HG03354 (cell line): ENCODE measurements around the gene KCNA1.

ENCODE experiments used
- ATAC-seq: cut with Tn5 transposase; IDR thresholded peaks from one replicate; pipeline ENCODE4 v1.9.1; 2021; ENCODE audit warnings: mild to moderate bottlenecking; ENCODE audit not compliant: unreplicated experiment, poor library complexity, severe bottlenecking

The KCNA1 gene

GRCh38 chr12:4958697-4959375 lies 49.1 kb downstream of the KCNA1 start:
- no peak for ATAC-seq

DNA sequence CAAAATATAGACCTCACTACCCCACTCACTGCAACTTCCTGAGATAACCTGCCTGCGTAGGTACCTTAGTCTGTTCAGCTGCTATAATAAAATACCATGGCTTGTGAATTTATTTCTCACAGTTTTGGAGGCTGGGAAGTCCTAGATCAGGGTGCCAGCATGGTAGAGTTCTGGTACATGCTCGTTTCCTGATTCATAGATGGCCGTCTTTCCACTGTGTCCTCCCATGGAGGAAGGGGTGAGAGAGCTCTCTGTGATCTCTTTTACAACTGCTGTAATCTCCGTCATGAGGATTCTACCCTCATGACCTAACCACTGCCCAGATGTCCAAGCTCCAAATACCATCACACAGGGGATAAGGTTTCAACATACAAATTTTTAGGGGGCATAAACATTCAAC lies 49.7 kb downstream of the KCNA1 start:
- no peak for ATAC-seq

- no peak for ATAC-seq
These were observed 50.3 kb downstream of the KCNA1 start for GRCh38 chr12:4960030-4960429.

GRCh38 chr12:4960547-4960946 lies 50.8 kb downstream of the KCNA1 start:
- ATAC-seq: no peak

- ATAC-seq: no peak
These were observed 51.6 kb downstream of the KCNA1 start for GRCh38 chr12:4961311-4961710.

DNA sequence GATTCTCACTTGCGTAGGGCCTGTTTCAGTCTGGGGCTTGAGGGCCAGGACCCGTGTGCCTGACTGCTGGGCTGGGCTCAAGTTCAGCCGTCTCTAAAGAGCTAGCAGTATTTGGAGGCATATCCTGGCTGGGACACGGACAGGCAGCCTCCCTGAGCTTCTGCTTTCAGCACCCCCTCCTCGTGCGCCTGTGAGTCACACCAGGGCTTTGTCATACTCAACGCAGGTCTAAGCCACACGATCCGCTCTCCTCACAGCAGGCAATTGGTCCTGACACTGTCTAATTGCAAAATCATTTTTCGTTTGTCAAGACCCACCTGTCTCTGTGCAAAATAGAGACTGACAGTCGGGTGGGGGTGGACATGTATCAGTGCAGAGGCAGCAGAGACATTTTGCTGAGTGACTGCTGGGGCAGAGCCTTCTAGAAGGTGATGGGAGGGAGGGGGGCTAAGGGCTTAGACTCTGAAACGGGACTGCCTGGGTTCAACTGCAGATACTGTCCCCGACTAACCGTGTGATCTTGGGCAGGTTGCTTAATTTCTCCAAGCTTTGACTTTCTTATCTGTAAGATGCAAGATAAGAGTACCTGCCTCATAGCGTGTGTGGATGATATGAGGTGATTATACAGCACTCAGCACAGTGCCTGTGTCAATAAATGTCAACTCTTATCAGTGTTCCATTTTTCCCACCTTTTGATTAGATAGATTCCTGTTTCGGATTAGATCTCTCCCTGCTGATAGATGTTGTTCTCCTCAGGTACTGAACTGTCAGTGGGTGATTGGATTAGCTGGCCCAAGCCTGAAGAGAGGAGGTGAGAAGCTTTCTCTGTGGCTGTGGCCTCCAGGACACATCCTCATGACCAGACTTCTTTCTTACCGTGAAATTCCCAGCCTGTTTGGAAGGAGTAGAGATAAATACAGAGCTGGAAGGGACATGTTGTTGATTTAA lies 53.1 kb downstream of the KCNA1 start:
- ATAC-seq: no peak
